Vagina (tissue), 2 donors: ENCODE measurements around the gene RYR3. TPM values are rescaled to one million over a fixed set of nuclear protein-coding genes. Genes with fewer than 3 reads are reported as not detected.

Source experiments
- DNase-seq, 2 donors: peaks; one replicate each; pipeline ENCODE4 v3.0.0-alpha.2; 2017; ENCODE audit errors: extremely low spot score in 2 of 2
- H3K27ac ChIP-seq: fragments of 200-600 bp; sonication (generic); one replicate; pipeline ENCODE4 v1.5.1; 2019
- H3K27me3 ChIP-seq: fragments of 200-600 bp; sonication (generic); one replicate; pipeline ENCODE4 v1.5.1; 2019
- H3K36me3 ChIP-seq, 2 donors: fragments of 200-600 bp; sonication (generic); one replicate each; pipeline ENCODE4 v1.5.1; 2017 to 2019
- H3K4me1 ChIP-seq: fragments of 200-600 bp; sonication (generic); one replicate; pipeline ENCODE4 v1.5.1; 2019
- H3K4me3 ChIP-seq, 2 donors: fragments of 200-600 bp; sonication (generic); 1 replicate in 1 of 2; 2 replicates in 1 of 2; pipeline ENCODE4 v1.5.1; 2016 to 2019
- H3K9me3 ChIP-seq: fragments of 200-600 bp; sonication (generic); one replicate; pipeline ENCODE4 v1.5.1; 2019
- POLR2A ChIP-seq, 2 donors: fragments of 450-650 bp; IDR thresholded peaks; one replicate each; pipeline ENCODE4 v1.6.1; 2017; ENCODE audit warnings: antibody characterized with exemption in 2 of 2, mild to moderate bottlenecking in 2 of 2, moderate library complexity in 2 of 2
- POLR2AphosphoS5 ChIP-seq, 2 donors: sonication (generic); formaldehyde crosslinking; IDR thresholded peaks; one replicate each; pipeline ENCODE4 v1.9.0; 2017; ENCODE audit warnings: antibody characterized with exemption in 2 of 2, mild to moderate bottlenecking in 2 of 2, low read depth in 1 of 2; ENCODE audit not compliant: insufficient read depth in 1 of 2
- intact Hi-C: fragments of 100-400 bp; cut with DNase I; formaldehyde crosslinking; loops from one replicate; pipeline ENCODE4 v1.15.1; 2023
- total RNA-seq: library from RNA; depleted of rRNA; stranded (reverse); fragments of >200 nt; gene quantifications from one replicate; pipeline ENCODE4 v1.2.3, GENCODE V29; 2016
- TF ChIP-seq, protein P1 (sequence below), 3 experiments: fragments of 450-650 bp in 2 of 3; fragments of 200-600 bp in 1 of 3; sonication (generic) in 1 of 3; IDR thresholded peaks; one replicate each; pipeline ENCODE4 v1.5.1; 2017 to 2019; ENCODE audit warnings: antibody characterized with exemption in 3 of 3, mild to moderate bottlenecking in 2 of 3, moderate library complexity in 2 of 3

The RYR3 gene
- total RNA-seq, 1 donor from 2014 or later, result 16.5 TPM

DNA sequence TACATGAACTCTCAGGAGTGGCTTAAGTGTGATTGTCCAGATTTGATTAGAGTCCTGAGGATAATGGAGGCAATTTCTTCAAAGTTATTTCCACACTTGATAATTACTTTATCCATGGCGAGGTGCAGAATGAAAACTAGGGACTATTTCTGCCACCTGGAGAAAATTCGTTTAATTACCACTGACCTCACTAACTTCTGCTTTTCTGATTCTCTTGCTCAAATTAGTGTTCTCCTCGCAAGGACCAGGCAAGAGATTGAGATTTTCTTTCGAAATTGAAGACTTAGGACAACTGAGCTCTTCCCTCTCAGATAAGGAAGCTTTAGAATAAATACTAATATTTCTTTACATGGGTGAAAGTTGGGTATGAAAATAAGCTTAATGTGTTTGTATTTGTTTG lies 135.2 kb downstream of the RYR3 start:
- no peak for DNase-seq
- Histone ChIP-seq H3K4me3 (no peak overlapping the region), H3K36me3 (no peaks in the 10 kb centered on the region), H3K27me3 (no peaks in the 10 kb centered on the region), H3K9me3 (no peaks in the 10 kb centered on the region), H3K27ac (no peak overlapping the region), H3K4me1 (no peaks in the 10 kb centered on the region)
- intact Hi-C loops, result no loop called here
- TF ChIP-seq POLR2A (IDR thresholded peaks at IDR 0.05), result no peak
- TF ChIP-seq, protein P1, sequence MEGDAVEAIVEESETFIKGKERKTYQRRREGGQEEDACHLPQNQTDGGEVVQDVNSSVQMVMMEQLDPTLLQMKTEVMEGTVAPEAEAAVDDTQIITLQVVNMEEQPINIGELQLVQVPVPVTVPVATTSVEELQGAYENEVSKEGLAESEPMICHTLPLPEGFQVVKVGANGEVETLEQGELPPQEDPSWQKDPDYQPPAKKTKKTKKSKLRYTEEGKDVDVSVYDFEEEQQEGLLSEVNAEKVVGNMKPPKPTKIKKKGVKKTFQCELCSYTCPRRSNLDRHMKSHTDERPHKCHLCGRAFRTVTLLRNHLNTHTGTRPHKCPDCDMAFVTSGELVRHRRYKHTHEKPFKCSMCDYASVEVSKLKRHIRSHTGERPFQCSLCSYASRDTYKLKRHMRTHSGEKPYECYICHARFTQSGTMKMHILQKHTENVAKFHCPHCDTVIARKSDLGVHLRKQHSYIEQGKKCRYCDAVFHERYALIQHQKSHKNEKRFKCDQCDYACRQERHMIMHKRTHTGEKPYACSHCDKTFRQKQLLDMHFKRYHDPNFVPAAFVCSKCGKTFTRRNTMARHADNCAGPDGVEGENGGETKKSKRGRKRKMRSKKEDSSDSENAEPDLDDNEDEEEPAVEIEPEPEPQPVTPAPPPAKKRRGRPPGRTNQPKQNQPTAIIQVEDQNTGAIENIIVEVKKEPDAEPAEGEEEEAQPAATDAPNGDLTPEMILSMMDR (IDR thresholded peaks at IDR 0.05), result no peak
- TF ChIP-seq POLR2AphosphoS5 (IDR thresholded peaks at IDR 0.05; ENCODE audit: insufficient read depth in 1 of 2, low read depth in 1 of 2), result no peak

DNA sequence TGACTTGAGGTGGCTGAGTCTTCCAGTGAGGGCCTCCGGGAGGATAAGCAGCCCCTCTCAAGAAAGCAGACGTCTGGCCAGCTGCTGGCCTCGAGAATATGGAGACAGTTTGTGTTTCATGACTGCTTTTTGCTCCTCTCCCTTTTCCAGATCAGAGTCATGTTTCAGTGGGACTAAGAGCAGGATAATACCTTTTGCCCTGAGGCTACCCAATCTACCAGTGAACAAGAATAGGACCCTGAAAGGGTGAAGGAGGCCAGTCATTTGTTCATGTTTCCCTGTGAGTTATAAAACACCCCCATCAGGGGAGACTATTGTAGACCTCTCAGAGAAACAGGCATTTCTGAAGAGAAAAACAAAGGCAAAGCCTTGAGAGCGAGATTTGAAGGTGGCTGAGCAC lies 137.4 kb downstream of the RYR3 start:
- Histone ChIP-seq H3K4me1 (no peaks in the 10 kb centered on the region), H3K36me3 (no peaks in the 10 kb centered on the region), H3K27ac (no peak overlapping the region), H3K4me3 (no peak overlapping the region), H3K27me3 (no peaks in the 10 kb centered on the region), H3K9me3 (no peaks in the 10 kb centered on the region)
- intact Hi-C loops, result no loop called here
- TF ChIP-seq POLR2AphosphoS5 (IDR thresholded peaks at IDR 0.05; ENCODE audit: insufficient read depth in 1 of 2, low read depth in 1 of 2) (no peak), POLR2A (IDR thresholded peaks at IDR 0.05) (no peak)
- TF ChIP-seq, protein P1 (IDR thresholded peaks at IDR 0.05), result no peak
- DNase-seq, result no peak

DNA sequence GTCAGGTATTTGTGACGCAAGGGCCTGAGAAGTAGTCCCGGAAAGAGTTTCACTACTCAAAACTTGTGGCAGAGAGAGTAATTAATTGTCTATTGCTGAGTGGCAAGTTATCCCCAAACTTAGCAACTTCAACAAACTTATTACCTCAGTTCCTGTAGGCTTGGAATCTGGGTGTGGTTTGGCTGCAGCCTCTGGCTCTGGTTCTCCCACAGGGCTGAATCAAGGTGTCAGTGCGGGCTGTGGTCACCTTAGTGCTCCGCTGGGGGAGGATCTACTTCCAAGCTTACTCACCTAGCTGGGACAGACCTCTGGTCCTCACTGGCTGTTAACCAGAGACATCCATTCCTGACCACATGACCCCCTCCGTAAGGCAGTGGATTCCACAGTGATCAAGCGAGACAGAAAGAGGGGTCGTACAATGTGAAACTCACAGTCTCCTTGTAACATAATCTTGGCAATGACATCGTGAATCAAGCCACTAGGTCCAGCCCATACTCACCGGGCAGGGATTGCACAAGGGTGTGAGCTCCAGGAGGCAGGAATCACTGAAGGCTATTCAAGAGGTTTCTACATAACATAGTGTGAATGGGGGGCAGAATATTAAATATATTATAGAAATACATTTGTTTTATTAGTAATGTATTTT lies 138.3 kb downstream of the RYR3 start:
- Histone ChIP-seq H3K27ac (no peak overlapping the region), H3K4me3 (no peak overlapping the region), H3K36me3 (no peaks in the 10 kb centered on the region), H3K9me3 (no peaks in the 10 kb centered on the region), H3K4me1 (no peaks in the 10 kb centered on the region), H3K27me3 (no peaks in the 10 kb centered on the region)
- TF ChIP-seq POLR2AphosphoS5 (IDR thresholded peaks at IDR 0.05; ENCODE audit: insufficient read depth in 1 of 2, low read depth in 1 of 2) (no peak), POLR2A (IDR thresholded peaks at IDR 0.05) (no peak)
- TF ChIP-seq, protein P1 (IDR thresholded peaks at IDR 0.05), result no peak
- intact Hi-C loops, result no loop called here
- DNase-seq, result no peak

DNA sequence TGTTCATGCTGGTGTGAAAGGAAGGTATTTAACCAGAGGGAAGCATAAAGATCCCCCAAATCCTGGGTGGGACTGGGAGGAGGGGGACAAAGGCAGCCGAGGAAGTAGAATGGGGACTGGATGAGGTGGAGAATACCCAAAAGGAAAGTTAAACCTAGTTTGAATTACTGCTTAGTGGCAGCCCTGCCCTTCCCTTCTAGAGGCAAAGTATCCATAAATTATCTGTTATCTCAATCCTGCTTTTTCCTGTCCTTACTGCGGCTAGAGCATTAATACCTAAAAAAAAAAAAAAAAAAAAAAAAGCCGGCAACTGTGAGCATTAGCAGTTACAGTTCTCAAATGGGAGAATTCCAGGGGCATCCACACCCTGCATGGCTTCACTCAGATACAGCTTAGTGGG lies 139.0 kb downstream of the RYR3 start:
- DNase-seq, result no peak
- H3K4me3 ChIP-seq, result no peak overlapping the region
- H3K36me3 ChIP-seq, result no peaks in the 10 kb centered on the region
- H3K27ac ChIP-seq, result no peak overlapping the region
- intact Hi-C loops, result no loop called here
- no peaks in the 10 kb centered on the region for H3K4me1 ChIP-seq
- H3K9me3 ChIP-seq, result no peaks in the 10 kb centered on the region
- TF ChIP-seq, protein P1 (IDR thresholded peaks at IDR 0.05), result no peak
- TF ChIP-seq POLR2A (IDR thresholded peaks at IDR 0.05) (no peak), POLR2AphosphoS5 (IDR thresholded peaks at IDR 0.05; ENCODE audit: insufficient read depth in 1 of 2, low read depth in 1 of 2) (no peak)
- H3K27me3 ChIP-seq, result no peaks in the 10 kb centered on the region

DNA sequence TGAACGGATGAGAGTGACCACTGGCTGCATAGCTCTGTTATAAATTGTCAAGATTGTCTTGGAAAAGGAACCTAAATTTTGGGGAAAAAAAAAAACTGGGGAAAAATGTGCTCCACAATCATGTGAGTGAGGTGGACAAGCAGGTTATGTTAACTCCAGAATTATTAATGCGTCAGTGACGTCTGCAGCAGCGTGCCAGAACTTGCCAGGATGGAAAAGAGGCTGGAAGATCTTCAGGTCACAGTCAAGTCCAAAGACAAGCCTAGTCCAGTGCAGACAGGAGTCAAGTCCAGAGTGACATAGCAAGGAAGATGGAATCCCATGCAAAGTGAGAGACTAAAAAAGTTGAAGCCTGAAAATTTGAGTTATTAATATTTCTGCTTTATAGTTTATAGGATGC lies 140.6 kb downstream of the RYR3 start:
- H3K27me3 ChIP-seq, result no peaks in the 10 kb centered on the region
- intact Hi-C loops, result no loop called here
- H3K36me3 ChIP-seq, result no peaks in the 10 kb centered on the region
- H3K9me3 ChIP-seq, result no peaks in the 10 kb centered on the region
- H3K27ac ChIP-seq, result no peak overlapping the region
- no peaks in the 10 kb centered on the region for H3K4me1 ChIP-seq
- no peak overlapping the region for H3K4me3 ChIP-seq
- TF ChIP-seq POLR2AphosphoS5 (IDR thresholded peaks at IDR 0.05; ENCODE audit: insufficient read depth in 1 of 2, low read depth in 1 of 2), result peak in 1 of 2 donors; percentile 75
- no peak for TF ChIP-seq POLR2A (IDR thresholded peaks at IDR 0.05)
- TF ChIP-seq, protein P1 (IDR thresholded peaks at IDR 0.05), result no peak
- DNase-seq, result no peak
